A549 (cell line): Measurements from ENCODE around the gene UQCR11. TPM values are rescaled to one million over a fixed set of nuclear protein-coding genes. Genes with fewer than 3 reads are reported as not detected.

Source experiments
- ATAC-seq, 2 experiments: fragments of 200-7000 bp in 1 of 2; fragments of >200 bp in 1 of 2; cut with Nextera tagmentation in 1 of 2; cut with Tn5 transposase in 1 of 2; 3 replicates each; pipeline versions ENCODE4 v1.8.0 to v1.9.1; 2018 to 2020; ENCODE audit warnings: mild to moderate bottlenecking in 1 of 2, moderate library complexity in 1 of 2
- CTCF ChIA-PET: fragments of 300-600 bp; sonication (Branson Sonifier 250); formaldehyde crosslinking; extraction: SDS; loops from one replicate; lab custom pipeline; 2021; ENCODE audit warnings: antibody characterized with exemption, inconsistent platforms; lab: Yijun Ruan, JAX
- POLR2A ChIA-PET: fragments of 350-600 bp; formaldehyde crosslinking; extraction: SDS; loops from one replicate; lab custom pipeline; 2021; ENCODE audit warnings: antibody characterized with exemption, inconsistent platforms; lab: Yijun Ruan, JAX
- DNase-seq, 2 experiments: peaks; one replicate each; pipeline versions ENCODE4 v3.0.0 to v3.0.0-alpha.2; 2011 to 2016; ENCODE audit warnings: low read depth in 1 of 2, low spot score in 1 of 2
- FAIRE-seq: peaks from 2 replicates; lab custom pipeline; 2011; peaks lifted over from hg19 to GRCh38; lab: Jason Lieb, UNC
- H3K27ac ChIP-seq, 2 experiments: fragments of >200 bp; sonication (Bioruptor Twin); formaldehyde crosslinking; 3 replicates each; pipeline ENCODE4 v1.5.1; 2016 to 2017
- H3K4me1 ChIP-seq: fragments of >200 bp; sonication (Bioruptor Twin); formaldehyde crosslinking; 3 replicates; pipeline ENCODE4 v1.6.1; 2016
- H3K4me2 ChIP-seq: fragments of >200 bp; sonication (Bioruptor Twin); formaldehyde crosslinking; 3 replicates; pipeline ENCODE4 v1.6.1; 2016
- H3K4me3 ChIP-seq: fragments of >200 bp; sonication (Bioruptor Twin); formaldehyde crosslinking; 3 replicates; pipeline ENCODE4 v1.5.1; 2016
- H3K9me3 ChIP-seq: fragments of >200 bp; sonication (Bioruptor Twin); formaldehyde crosslinking; 3 replicates; pipeline ENCODE4 v1.6.1; 2016
- ATOH8 ChIP-seq: fragments of 250-450 bp; sonication (Bioruptor Pico); IDR thresholded peaks from 2 replicates; pipeline ENCODE4 v1.5.0; 2020; ENCODE audit warnings: low read depth, mild to moderate bottlenecking, moderate library complexity
- BCL3 ChIP-seq: fragments of >200 bp; sonication (Bioruptor Twin); formaldehyde crosslinking; IDR thresholded peaks from 3 replicates; pipeline ENCODE4 v1.6.1; 2016
- BHLHE40 ChIP-seq: IDR thresholded peaks from 2 replicates; pipeline ENCODE4 v1.6.1; 2012; ENCODE audit warnings: low read depth, low read length, inconsistent platforms
- CBX8 ChIP-seq: fragments of 200-600 bp; sonication (generic); IDR thresholded peaks from 2 replicates; pipeline ENCODE4 v1.6.1; 2016
- CEBPB ChIP-seq, 2 experiments: fragments of >200 bp in 1 of 2; sonication (Bioruptor Twin) in 1 of 2; formaldehyde crosslinking in 1 of 2; IDR thresholded peaks; 2 replicates each; pipeline ENCODE4 v1.6.1; 2012 to 2016
- CHD2 ChIP-seq: fragments of 150-350 bp; IDR thresholded peaks from 2 replicates; pipeline ENCODE4 v1.6.1; 2014; ENCODE audit warnings: low read length; ENCODE audit not compliant: partially characterized antibody
- EHF ChIP-seq: fragments of 250-450 bp; sonication (Bioruptor Pico); IDR thresholded peaks from 2 replicates; pipeline ENCODE4 v1.5.0; 2020; ENCODE audit warnings: mild to moderate bottlenecking
- EHMT2 ChIP-seq: fragments of 200-600 bp; sonication (generic); IDR thresholded peaks from 2 replicates; pipeline ENCODE4 v1.6.1; 2016; ENCODE audit warnings: antibody characterized with exemption, low read depth, mild to moderate bottlenecking, moderate library complexity
- EP300 ChIP-seq, 2 experiments: fragments of >200 bp; sonication (Bioruptor Twin); formaldehyde crosslinking; IDR thresholded peaks; 2 replicates in 1 of 2; 3 replicates in 1 of 2; pipeline ENCODE4 v1.6.1; 2016 to 2017
- FOSL2 ChIP-seq, 2 experiments: fragments of 450-650 bp in 1 of 2; fragments of >200 bp in 1 of 2; sonication (Bioruptor Twin) in 1 of 2; formaldehyde crosslinking; IDR thresholded peaks; 2 replicates each; pipeline versions ENCODE4 v1.5.0 to v1.6.1; 2016 to 2020; ENCODE audit warnings: mild to moderate bottlenecking in 1 of 2, moderate library complexity in 1 of 2
- HDAC2 ChIP-seq: fragments of 200-600 bp; sonication (generic); IDR thresholded peaks from 2 replicates; pipeline ENCODE4 v1.6.1; 2016
- HMGXB4 ChIP-seq: fragments of 250-450 bp; sonication (Bioruptor Pico); IDR thresholded peaks from 2 replicates; pipeline ENCODE4 v1.5.0; 2021; ENCODE audit warnings: mild to moderate bottlenecking, moderate library complexity, borderline replicate concordance
- KDM5A ChIP-seq: fragments of 200-600 bp; sonication (generic); IDR thresholded peaks from 2 replicates; pipeline ENCODE4 v1.6.1; 2016; ENCODE audit warnings: antibody characterized with exemption, mild to moderate bottlenecking
- MAFK ChIP-seq: fragments of 450-650 bp; IDR thresholded peaks from 2 replicates; pipeline ENCODE4 v1.6.1; 2014; ENCODE audit not compliant: partially characterized antibody
- PBX3 ChIP-seq: IDR thresholded peaks from 2 replicates; pipeline ENCODE4 v1.6.1; 2012
- RNF2 ChIP-seq: fragments of 200-600 bp; sonication (generic); IDR thresholded peaks from 2 replicates; pipeline ENCODE4 v1.6.1; 2016; ENCODE audit warnings: low read depth, mild to moderate bottlenecking, antibody characterized with exemption, moderate library complexity, borderline replicate concordance
- WGBS: methylation state at CpG from one replicate; pipeline ENCODE4 v1.1.6; 2017; ENCODE audit errors: missing lambda C conversion rate; 5-methylcytosine and 5-hydroxymethylcytosine counted together
- polyA plus RNA-seq, 4 experiments: library from polyadenylated mRNA; depleted of rRNA in 3 of 4; stranded (reverse); fragments of >200 nt; fragmentation: RNase III in 1 of 4; extraction: RNeasy Plus Mini Kit Qiagen cat#74134 plus additional on column Dnase treatment in 1 of 4; gene quantifications; 2 replicates in 3 of 4; 3 replicates in 1 of 4; pipeline ENCODE4 v1.2.3, GENCODE V29; 2011 to 2017
- TF ChIP-seq, protein P1 (sequence below): fragments of 200-600 bp; sonication (generic); IDR thresholded peaks from 2 replicates; pipeline ENCODE4 v1.6.1; 2016; ENCODE audit warnings: antibody characterized with exemption, mild to moderate bottlenecking, moderate library complexity
- TF ChIP-seq, protein P2 (sequence below): IDR thresholded peaks from 2 replicates; pipeline ENCODE4 v1.6.1; 2012
- TF ChIP-seq, protein P3 (sequence below): fragments of >200 bp; sonication (Bioruptor Twin); formaldehyde crosslinking; IDR thresholded peaks from 3 replicates; pipeline ENCODE4 v1.5.1; 2016

Gene UQCR11
- polyA plus RNA-seq, 2 of the 4 experiments (the other 2 are of a cell fraction), result 111 to 152 TPM

DNA sequence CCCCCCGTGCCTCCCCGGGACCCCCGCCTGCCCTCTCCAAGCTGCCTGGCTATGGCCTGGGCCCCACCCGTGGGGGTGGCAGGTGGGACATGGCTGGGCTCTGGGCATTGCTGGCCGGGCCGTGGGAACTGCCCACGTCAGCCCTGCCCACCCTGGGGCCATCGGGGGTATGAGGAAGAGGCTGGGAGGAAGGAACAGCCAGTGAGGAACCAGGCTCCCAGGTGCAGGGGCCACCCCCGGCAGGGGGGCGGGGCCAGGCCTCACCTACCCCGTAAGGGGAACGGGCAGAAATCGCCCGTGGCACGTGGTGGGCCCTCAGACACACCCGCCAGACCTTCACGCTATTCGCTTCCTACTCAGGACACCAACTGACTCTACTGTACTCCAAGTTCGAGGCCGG, 24.8 kb upstream of the UQCR11 start:
- POLR2A ChIA-PET, result no interaction called here
- WGBS, result 92% methylated on average over 6 of the region's 20 CpGs

GRCh38 chr19:1629256-1629808, 24.1 kb upstream of the UQCR11 start:
- Histone ChIP-seq H3K4me1 (peaks cover 14% of the 10 kb centered on the region), H3K9me3 (no peaks in the 10 kb centered on the region), H3K4me3 (no peak overlapping the region), H3K4me2 (no peak overlapping the region), H3K27ac (no peak overlapping the region)
- DNase-seq (no peak), FAIRE-seq (no peak), ATAC-seq (no peak)
- POLR2A ChIA-PET, result no interaction called here
- CTCF ChIA-PET, result no interaction called here
- TF ChIP-seq RNF2 (no peak), EHMT2 (no peak), CHD2 (no peak), EP300 (IDR thresholded peaks at IDR 0.05) (no peak), CBX8 (no peak), EHF (CRISPR knock-in tag) (no peak), MAFK (no peak), CEBPB (IDR thresholded peaks at IDR 0.05) (no peak)
- TF ChIP-seq, protein P1, sequence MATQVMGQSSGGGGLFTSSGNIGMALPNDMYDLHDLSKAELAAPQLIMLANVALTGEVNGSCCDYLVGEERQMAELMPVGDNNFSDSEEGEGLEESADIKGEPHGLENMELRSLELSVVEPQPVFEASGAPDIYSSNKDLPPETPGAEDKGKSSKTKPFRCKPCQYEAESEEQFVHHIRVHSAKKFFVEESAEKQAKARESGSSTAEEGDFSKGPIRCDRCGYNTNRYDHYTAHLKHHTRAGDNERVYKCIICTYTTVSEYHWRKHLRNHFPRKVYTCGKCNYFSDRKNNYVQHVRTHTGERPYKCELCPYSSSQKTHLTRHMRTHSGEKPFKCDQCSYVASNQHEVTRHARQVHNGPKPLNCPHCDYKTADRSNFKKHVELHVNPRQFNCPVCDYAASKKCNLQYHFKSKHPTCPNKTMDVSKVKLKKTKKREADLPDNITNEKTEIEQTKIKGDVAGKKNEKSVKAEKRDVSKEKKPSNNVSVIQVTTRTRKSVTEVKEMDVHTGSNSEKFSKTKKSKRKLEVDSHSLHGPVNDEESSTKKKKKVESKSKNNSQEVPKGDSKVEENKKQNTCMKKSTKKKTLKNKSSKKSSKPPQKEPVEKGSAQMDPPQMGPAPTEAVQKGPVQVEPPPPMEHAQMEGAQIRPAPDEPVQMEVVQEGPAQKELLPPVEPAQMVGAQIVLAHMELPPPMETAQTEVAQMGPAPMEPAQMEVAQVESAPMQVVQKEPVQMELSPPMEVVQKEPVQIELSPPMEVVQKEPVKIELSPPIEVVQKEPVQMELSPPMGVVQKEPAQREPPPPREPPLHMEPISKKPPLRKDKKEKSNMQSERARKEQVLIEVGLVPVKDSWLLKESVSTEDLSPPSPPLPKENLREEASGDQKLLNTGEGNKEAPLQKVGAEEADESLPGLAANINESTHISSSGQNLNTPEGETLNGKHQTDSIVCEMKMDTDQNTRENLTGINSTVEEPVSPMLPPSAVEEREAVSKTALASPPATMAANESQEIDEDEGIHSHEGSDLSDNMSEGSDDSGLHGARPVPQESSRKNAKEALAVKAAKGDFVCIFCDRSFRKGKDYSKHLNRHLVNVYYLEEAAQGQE, result no peak
- 97% methylated on average over 9 of the region's 24 CpGs for WGBS

More for the DNA sequence above, 24.8 kb upstream of the UQCR11 start:
- H3K4me3 ChIP-seq, result no peak overlapping the region
- no peak overlapping the region for H3K27ac ChIP-seq
- no peak overlapping the region for H3K4me2 ChIP-seq
- H3K4me1 ChIP-seq, result peaks cover 14% of the 10 kb centered on the region
- ATAC-seq, result no peak
- TF ChIP-seq, protein P2, sequence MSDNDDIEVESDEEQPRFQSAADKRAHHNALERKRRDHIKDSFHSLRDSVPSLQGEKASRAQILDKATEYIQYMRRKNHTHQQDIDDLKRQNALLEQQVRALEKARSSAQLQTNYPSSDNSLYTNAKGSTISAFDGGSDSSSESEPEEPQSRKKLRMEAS, result no peak
- no peak for TF ChIP-seq BCL3
- no peak for TF ChIP-seq PBX3
- no peak for TF ChIP-seq BHLHE40
- TF ChIP-seq HDAC2, result no peak
- no peak for TF ChIP-seq MAFK
- no peak for TF ChIP-seq KDM5A
- TF ChIP-seq ATOH8 (CRISPR knock-in tag), result no peak
- no peak for TF ChIP-seq FOSL2 (IDR thresholded peaks at IDR 0.05)
- no peak for TF ChIP-seq FOSL2 (CRISPR knock-in tag; IDR thresholded peaks at IDR 0.05)
- TF ChIP-seq HMGXB4 (CRISPR knock-in tag), result no peak
- TF ChIP-seq, protein P3, sequence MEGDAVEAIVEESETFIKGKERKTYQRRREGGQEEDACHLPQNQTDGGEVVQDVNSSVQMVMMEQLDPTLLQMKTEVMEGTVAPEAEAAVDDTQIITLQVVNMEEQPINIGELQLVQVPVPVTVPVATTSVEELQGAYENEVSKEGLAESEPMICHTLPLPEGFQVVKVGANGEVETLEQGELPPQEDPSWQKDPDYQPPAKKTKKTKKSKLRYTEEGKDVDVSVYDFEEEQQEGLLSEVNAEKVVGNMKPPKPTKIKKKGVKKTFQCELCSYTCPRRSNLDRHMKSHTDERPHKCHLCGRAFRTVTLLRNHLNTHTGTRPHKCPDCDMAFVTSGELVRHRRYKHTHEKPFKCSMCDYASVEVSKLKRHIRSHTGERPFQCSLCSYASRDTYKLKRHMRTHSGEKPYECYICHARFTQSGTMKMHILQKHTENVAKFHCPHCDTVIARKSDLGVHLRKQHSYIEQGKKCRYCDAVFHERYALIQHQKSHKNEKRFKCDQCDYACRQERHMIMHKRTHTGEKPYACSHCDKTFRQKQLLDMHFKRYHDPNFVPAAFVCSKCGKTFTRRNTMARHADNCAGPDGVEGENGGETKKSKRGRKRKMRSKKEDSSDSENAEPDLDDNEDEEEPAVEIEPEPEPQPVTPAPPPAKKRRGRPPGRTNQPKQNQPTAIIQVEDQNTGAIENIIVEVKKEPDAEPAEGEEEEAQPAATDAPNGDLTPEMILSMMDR, result no peak
- CTCF ChIA-PET, result interaction anchor here (1.4 kb wide), 1 partner anchor 165 kb away, joined by 4 read pairs; no protein-coding TSS in a partner anchor
- FAIRE-seq, result no peak
- H3K9me3 ChIP-seq, result peaks cover 2% of the 10 kb centered on the region; the same call in 1 of the 3 replicates
- DNase-seq, result no peak
